Adrenal gland (tissue), 5 donors: Measurements from ENCODE around the gene MRPL24.

Experiments used
- CTCF ChIP-seq, 6 experiments: fragments of 450-650 bp in 4 of 6; fragments of 200-600 bp in 2 of 6; sonication (generic) in 1 of 6; IDR thresholded peaks; 1 replicate in 5 of 6; 2 replicates in 1 of 6; pipeline versions ENCODE4 v1.5.1 to v1.8.0; 2016 to 2021; ENCODE audit warnings: antibody characterized with exemption in 6 of 6, mild to moderate bottlenecking in 2 of 6, moderate library complexity in 1 of 6
- POLR2A ChIP-seq, 2 donors: fragments of 450-650 bp; IDR thresholded peaks; one replicate each; pipeline ENCODE4 v1.6.1; 2017; ENCODE audit warnings: antibody characterized with exemption in 2 of 2, mild to moderate bottlenecking in 2 of 2, moderate library complexity in 1 of 2
- donor health status: DM: no; HTN: no; CAD: no.

GRCh38 chr1:156748670-156749418, 8.0 kb upstream of the MRPL24 start:
- no peak for TF ChIP-seq CTCF (IDR thresholded peaks at IDR 0.05)
- TF ChIP-seq POLR2A (IDR thresholded peaks at IDR 0.05): no peak
